ENCODE data around the gene STX12.
"Not testable (repeated sequence)": the region's sequence is repeated elsewhere in the genome, so short reads cannot be mapped to it uniquely, and the experiment has no call there.

The STX12 gene

GRCh38 chr1:27774654-27775053, 1.6 kb downstream of the STX12 start:
- no peak for DNase-seq (ENCODE audit: low read depth)
- H3K4me3 ChIP-seq (replicated peaks; ENCODE audit: low read depth, low read length): peak overlapping the region; percentile 90
- no peak for TF ChIP-seq CTCF (IDR thresholded peaks at IDR 0.05; ENCODE audit: low read length, missing control alignments)

GRCh38 chr1:27775336-27775735, 2.3 kb downstream of the STX12 start:
- DNase-seq (ENCODE audit: low read depth); H3K4me3 ChIP-seq (replicated peaks; ENCODE audit: low read depth, low read length): not testable (repeated sequence)

- not testable (repeated sequence) for H3K4me3 ChIP-seq (replicated peaks; ENCODE audit: low read depth, low read length); DNase-seq (ENCODE audit: low read depth)
Observed at GRCh38 chr1:27776276-27776675, 3.3 kb downstream of the STX12 start.

- no peak for TF ChIP-seq CTCF (IDR thresholded peaks at IDR 0.05; ENCODE audit: low read length, missing control alignments)
- H3K4me3 ChIP-seq (replicated peaks; ENCODE audit: low read depth, low read length): no peak overlapping the region
- no peak for DNase-seq (ENCODE audit: low read depth)
Observed at GRCh38 chr1:27778056-27778455, 5.0 kb downstream of the STX12 start.

GRCh38 chr1:27779122-27779521, 6.1 kb downstream of the STX12 start:
- no peak for TF ChIP-seq CTCF (IDR thresholded peaks at IDR 0.05; ENCODE audit: low read length, missing control alignments)
- DNase-seq (ENCODE audit: low read depth): no peak
- no peak overlapping the region for H3K4me3 ChIP-seq (replicated peaks; ENCODE audit: low read depth, low read length)

GRCh38 chr1:27782950-27783349, 9.9 kb downstream of the STX12 start:
- DNase-seq (ENCODE audit: low read depth): no peak
- no peak overlapping the region for H3K4me3 ChIP-seq (replicated peaks; ENCODE audit: low read depth, low read length)
- no peak for TF ChIP-seq CTCF (IDR thresholded peaks at IDR 0.05; ENCODE audit: low read length, missing control alignments)

- no peak overlapping the region for H3K4me3 ChIP-seq (replicated peaks; ENCODE audit: low read depth, low read length)
- no peak for DNase-seq (ENCODE audit: low read depth)
- no peak for TF ChIP-seq CTCF (IDR thresholded peaks at IDR 0.05; ENCODE audit: low read length, missing control alignments)
Observed at GRCh38 chr1:27784700-27785099, 11.7 kb downstream of the STX12 start.

- no peak overlapping the region for H3K4me3 ChIP-seq (replicated peaks; ENCODE audit: low read depth, low read length)
- peak; percentile 25 for DNase-seq (ENCODE audit: low read depth)
- no peak for TF ChIP-seq CTCF (IDR thresholded peaks at IDR 0.05; ENCODE audit: low read length, missing control alignments)
Observed at GRCh38 chr1:27785781-27786455, 12.9 kb downstream of the STX12 start.
